Measurements from ENCODE around the gene ASAP2. TPM values are rescaled to one million over a fixed set of nuclear protein-coding genes. Genes with fewer than 3 reads are reported as not detected.

ASAP2 gene
- polyA plus RNA-seq, 3 donors: 57.9 to 64.4 (median 63.7) TPM

- DNase-seq (ENCODE audit: low read depth in 3 of 3, low spot score in 2 of 3): no peak
Measured at GRCh38 chr2:9416267-9416961, 209.8 kb downstream of the ASAP2 start.

GRCh38 chr2:9416962-9417316, 210.3 kb downstream of the ASAP2 start:
- no peak for DNase-seq (ENCODE audit: low read depth in 3 of 3, low spot score in 2 of 3)

GRCh38 chr2:9417725-9418124, 211.1 kb downstream of the ASAP2 start:
- no peak for DNase-seq (ENCODE audit: low read depth in 3 of 3, low spot score in 2 of 3)

GRCh38 chr2:9418746-9419145, 212.1 kb downstream of the ASAP2 start:
- DNase-seq (ENCODE audit: low read depth in 3 of 3, low spot score in 2 of 3): no peak

- DNase-seq (ENCODE audit: low read depth in 3 of 3, low spot score in 2 of 3): no peak
Measured at GRCh38 chr2:9419541-9419940, 212.9 kb downstream of the ASAP2 start.

GRCh38 chr2:9420495-9420894, 213.9 kb downstream of the ASAP2 start:
- no peak for DNase-seq (ENCODE audit: low read depth in 3 of 3, low spot score in 2 of 3)

GRCh38 chr2:9422321-9423099, 215.9 kb downstream of the ASAP2 start:
- DNase-seq (ENCODE audit: low read depth in 3 of 3, low spot score in 2 of 3): no peak

GRCh38 chr2:9423100-9423921, 216.7 kb downstream of the ASAP2 start, which contains the start of the genes CPSF3 and ITGB1BP1:
Gene CPSF3, plus strand, starts transcription at chr2:9423654. Its CDS starts 120 bp downstream, at chr2:9423774.
Gene ITGB1BP1, minus strand, starts transcription at chr2:9423528. Its CDS starts 4,831 bp downstream, at chr2:9418697.
- DNase-seq (ENCODE audit: low read depth in 3 of 3, low spot score in 2 of 3): peak; percentile 95 to 98 (median 96)

GRCh38 chr2:9423922-9424272, 217.3 kb downstream of the ASAP2 start:
- no peak for DNase-seq (ENCODE audit: low read depth in 3 of 3, low spot score in 2 of 3)

GRCh38 chr2:9424447-9425164, 218.0 kb downstream of the ASAP2 start:
- DNase-seq (ENCODE audit: low read depth in 3 of 3, low spot score in 2 of 3): no peak

- no peak for DNase-seq (ENCODE audit: low read depth in 3 of 3, low spot score in 2 of 3)
Measured at GRCh38 chr2:9428965-9429577, 222.5 kb downstream of the ASAP2 start.

GRCh38 chr2:9430316-9431293, 224.0 kb downstream of the ASAP2 start:
- no peak for DNase-seq (ENCODE audit: low read depth in 3 of 3, low spot score in 2 of 3)

GRCh38 chr2:9434489-9434888, 227.9 kb downstream of the ASAP2 start:
- no peak for DNase-seq (ENCODE audit: low read depth in 3 of 3, low spot score in 2 of 3)

- no peak for DNase-seq (ENCODE audit: low read depth in 3 of 3, low spot score in 2 of 3)
Measured at GRCh38 chr2:9439536-9439935, 232.9 kb downstream of the ASAP2 start.

- no peak for DNase-seq (ENCODE audit: low read depth in 3 of 3, low spot score in 2 of 3)
Measured at GRCh38 chr2:9440058-9440727, 233.6 kb downstream of the ASAP2 start.

- DNase-seq (ENCODE audit: low read depth in 3 of 3, low spot score in 2 of 3): no peak
Measured at GRCh38 chr2:9441556-9441955, 234.9 kb downstream of the ASAP2 start.

- no peak for DNase-seq (ENCODE audit: low read depth in 3 of 3, low spot score in 2 of 3)
Measured at GRCh38 chr2:9443526-9443925, 236.9 kb downstream of the ASAP2 start.

GRCh38 chr2:9445089-9445488, 238.5 kb downstream of the ASAP2 start:
- no peak for DNase-seq (ENCODE audit: low read depth in 3 of 3, low spot score in 2 of 3)
